Measurements from ENCODE around the gene TRAF4.
"Not testable (repeated sequence)": the region's sequence is repeated elsewhere in the genome, so short reads cannot be mapped to it uniquely, and the experiment has no call there.

TRAF4 gene

DNA sequence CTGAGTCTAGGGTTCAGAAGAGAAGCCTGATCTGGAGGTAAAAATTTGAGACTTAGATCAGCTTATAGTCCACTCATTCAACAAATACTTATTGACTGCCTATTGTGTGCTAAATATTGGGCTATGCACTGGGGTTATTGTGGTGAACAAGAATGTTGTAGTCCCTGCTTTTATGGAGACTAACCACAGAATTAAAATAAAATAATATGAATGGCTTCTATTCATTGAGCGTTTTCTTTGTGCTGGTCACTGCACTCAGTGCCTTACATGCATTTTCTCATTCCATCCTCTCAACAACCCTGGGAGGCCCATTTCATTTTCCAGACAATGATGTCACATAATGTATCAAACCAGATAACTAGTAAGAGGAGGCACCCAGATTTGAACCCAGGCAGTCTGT lies 10.5 kb upstream of the TRAF4 start:
- DNase-seq, result no peak

DNA sequence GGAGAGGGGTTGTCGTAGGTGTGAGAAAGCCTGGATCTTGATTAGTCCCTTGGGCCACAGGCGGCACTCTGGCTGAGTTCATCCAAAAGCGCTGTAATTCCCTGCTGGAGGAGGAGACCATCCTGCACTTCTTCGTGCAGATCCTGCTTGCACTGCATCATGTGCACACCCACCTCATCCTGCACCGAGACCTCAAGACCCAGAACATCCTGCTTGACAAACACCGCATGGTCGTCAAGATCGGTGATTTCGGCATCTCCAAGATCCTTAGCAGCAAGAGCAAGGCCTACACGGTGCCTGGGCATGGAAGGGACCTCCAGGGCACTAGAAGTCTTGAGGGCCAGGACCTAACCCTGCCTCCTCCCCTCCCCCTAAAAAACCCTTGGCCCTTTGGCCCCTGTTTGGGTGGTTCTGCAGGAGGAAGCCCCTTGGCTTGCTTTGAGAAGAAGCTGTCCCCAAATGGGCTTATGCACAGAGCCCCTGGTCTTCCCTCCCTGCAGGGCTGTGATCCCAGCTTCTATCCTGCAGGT lies 9.0 kb upstream of the TRAF4 start:
- DNase-seq, result no peak

DNA sequence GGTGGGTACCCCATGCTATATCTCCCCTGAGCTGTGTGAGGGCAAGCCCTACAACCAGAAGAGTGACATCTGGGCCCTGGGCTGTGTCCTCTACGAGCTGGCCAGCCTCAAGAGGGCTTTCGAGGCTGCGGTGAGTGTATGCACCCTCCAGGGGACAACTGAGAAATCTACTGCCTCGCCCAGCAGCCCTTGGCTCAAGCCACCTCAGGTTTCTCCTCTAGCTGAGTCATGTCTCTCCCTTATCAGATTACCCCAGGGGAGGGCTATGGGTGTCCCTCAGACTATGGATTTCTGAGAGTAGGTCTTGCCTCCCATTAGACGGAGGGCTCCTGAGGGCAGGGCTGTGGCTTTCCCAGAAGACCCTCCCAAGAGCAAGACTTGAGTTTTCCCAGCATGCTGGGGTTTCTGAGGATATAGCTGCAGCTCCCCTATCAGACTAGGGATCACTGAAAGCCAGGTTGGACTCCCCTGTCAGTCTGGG lies 8.5 kb upstream of the TRAF4 start:
- no peak for DNase-seq

DNA sequence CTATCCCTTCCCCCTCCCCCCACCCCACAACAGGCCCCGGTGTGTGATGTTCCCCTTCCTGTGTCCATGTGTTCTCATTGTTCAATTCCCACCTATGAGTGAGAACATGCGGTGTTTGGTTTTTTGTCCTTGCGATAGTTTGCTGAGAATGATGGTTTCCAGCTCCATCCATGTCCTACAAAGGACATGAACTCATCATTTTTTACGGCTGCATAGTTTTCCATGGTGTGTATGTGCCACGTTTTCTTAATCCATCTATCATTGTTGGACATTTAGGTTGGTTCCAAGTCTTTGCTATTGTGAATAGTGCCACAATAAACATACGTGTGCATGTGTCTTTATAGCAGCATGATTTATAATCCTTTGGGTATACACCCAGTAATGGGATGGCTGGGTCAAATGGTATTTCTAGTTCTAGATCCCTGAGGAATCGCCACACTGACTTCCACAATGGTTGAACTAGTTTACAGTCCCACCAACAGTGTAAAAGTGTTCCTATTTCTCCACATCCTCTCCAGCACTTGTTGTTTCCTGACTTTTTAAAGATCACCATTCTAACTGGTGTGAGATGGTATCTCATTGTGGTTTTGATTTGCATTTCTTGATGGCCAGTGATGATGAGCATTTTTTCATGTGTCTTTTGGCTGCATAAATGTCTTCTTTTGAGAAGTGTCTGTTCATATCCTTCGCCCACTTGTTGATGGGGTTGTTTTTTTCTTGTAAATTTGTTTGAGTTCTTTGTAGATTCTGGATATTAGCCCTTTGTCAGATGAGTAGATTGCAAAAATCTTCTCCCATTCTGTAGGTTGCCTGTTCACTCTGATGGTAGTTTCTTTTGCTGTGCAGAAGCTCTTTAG lies 7.7 kb upstream of the TRAF4 start:
- not testable (repeated sequence) for DNase-seq

GRCh38 chr17:28737316-28737715 lies 6.5 kb upstream of the TRAF4 start:
- DNase-seq, result no peak

- DNase-seq, result no peak
Observed at GRCh38 chr17:28737770-28738679, 5.8 kb upstream of the TRAF4 start.

- no peak for DNase-seq
Observed at GRCh38 chr17:28738680-28739384, 5.0 kb upstream of the TRAF4 start.

- DNase-seq, result no peak
Observed at GRCh38 chr17:28740406-28741357, 3.1 kb upstream of the TRAF4 start.

- no peak for DNase-seq
Observed at GRCh38 chr17:28741358-28742349, 2.2 kb upstream of the TRAF4 start.

- DNase-seq, result peak in 2 of 4 experiments; percentile 44 to 53
Observed at GRCh38 chr17:28744104-28744971, 527 bp downstream of the TRAF4 start.

- DNase-seq, result peak in 1 of 4 experiments; percentile 28
Observed at GRCh38 chr17:28744972-28745785, 1.4 kb downstream of the TRAF4 start.

GRCh38 chr17:28745786-28746411 lies 2.1 kb downstream of the TRAF4 start:
- no peak for DNase-seq

- no peak for DNase-seq
Observed at GRCh38 chr17:28746611-28747050, 2.8 kb downstream of the TRAF4 start.

DNA sequence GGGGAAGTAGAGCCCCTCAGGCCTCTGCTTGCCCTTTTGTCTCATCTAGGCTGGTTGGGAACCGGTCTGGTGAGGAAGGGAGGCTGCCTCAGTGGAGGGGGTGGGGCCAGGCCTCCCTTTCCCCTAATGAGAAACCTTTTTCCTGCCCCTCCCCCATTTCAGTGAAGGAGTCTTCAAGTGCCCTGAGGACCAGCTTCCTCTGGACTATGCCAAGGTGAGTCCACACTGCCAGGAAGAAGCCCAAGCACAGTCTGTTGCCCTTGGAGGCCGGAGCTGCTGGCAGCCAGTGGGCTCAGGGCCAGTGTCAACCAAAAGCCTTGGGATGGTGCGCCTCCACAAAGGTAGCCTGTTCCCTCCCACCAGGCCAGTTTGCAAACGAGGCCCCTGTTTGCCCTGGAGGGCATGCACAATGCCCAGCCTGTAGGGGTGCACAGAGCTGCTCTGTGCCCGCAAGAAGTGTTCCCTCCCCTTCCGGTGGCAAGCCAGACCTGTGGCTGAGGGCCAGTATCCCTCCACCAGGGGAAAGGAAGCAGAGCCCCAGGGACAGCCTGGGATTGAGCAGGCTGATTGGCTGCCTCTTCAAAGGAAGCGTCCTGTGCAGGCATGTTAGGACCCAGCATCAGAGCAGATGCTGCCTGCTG lies 3.4 kb downstream of the TRAF4 start:
- no peak for DNase-seq

DNA sequence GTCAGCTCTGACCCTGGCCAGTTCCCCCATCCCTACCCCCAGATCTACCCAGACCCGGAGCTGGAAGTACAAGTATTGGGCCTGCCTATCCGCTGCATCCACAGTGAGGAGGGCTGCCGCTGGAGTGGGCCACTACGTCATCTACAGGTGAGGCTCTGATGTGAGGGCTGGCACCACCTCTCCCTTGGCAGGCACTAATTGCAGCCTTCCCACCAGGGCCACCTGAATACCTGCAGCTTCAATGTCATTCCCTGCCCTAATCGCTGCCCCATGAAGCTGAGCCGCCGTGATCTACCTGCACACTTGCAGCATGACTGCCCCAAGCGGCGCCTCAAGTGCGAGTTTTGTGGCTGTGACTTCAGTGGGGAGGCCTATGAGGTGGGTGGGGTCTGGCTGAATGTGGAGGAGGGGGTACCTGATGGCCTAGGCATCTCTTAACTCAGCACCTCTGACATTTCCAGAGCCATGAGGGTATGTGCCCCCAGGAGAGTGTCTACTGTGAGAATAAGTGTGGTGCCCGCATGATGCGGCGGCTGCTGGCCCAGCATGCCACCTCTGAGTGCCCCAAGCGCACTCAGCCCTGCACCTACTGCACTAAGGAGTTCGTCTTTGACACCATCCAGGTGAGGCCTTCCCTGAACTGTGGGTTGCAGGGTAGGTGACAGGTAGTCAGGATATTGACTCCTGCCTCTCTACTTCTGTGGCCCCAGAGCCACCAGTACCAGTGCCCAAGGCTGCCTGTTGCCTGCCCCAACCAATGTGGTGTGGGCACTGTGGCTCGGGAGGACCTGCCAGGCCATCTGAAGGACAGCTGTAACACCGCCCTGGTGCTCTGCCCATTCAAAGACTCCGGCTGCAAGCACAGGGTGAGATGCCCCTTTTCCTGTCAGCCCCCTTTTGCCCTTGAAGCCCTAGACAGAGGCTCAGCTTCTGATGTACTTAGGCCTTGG lies 4.3 kb downstream of the TRAF4 start:
- no peak for DNase-seq
